ENCODE measurements around the gene ATP8B2.
A peak's percentile ranks its signal among the peaks of the same experiment; 100 is the strongest.

ATP8B2 gene

GRCh38 chr1:154326546-154327465 lies 1.5 kb downstream of the ATP8B2 start (continued):
- TF ChIP-seq ZNF510 (tag by site-specific recombination; IDR thresholded peaks at IDR 0.05; ENCODE audit: insufficient replicate concordance) = no peak
- no peak for TF ChIP-seq ZNF514 (tag by site-specific recombination; IDR thresholded peaks at IDR 0.05)
- TF ChIP-seq, protein P1, sequence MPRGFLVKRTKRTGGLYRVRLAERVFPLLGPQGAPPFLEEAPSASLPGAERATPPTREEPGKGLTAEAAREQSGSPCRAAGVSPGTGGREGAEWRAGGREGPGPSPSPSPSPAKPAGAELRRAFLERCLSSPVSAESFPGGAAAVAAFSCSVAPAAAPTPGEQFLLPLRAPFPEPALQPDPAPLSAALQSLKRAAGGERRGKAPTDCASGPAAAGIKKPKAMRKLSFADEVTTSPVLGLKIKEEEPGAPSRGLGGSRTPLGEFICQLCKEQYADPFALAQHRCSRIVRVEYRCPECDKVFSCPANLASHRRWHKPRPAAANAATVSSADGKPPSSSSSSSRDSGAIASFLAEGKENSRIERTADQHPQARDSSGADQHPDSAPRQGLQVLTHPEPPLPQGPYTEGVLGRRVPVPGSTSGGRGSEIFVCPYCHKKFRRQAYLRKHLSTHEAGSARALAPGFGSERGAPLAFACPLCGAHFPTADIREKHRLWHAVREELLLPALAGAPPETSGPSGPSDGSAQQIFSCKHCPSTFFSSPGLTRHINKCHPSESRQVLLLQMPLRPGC (tag by site-specific recombination; IDR thresholded peaks at IDR 0.05) = no peak
- TF ChIP-seq ZNF16 (tag by site-specific recombination; IDR thresholded peaks at IDR 0.05; ENCODE audit: low read depth) = no peak
- TF ChIP-seq ZNF266 (tag by site-specific recombination; IDR thresholded peaks at IDR 0.05; ENCODE audit: low read depth) = no peak
- TF ChIP-seq CTCF (tag by site-specific recombination; IDR thresholded peaks at IDR 0.05) = no peak; the same call in 1 of the 2 replicates
- no peak for TF ChIP-seq REPIN1 (tag by site-specific recombination; IDR thresholded peaks at IDR 0.05; ENCODE audit: low read depth)
- no peak for TF ChIP-seq ZNF837 (tag by site-specific recombination; IDR thresholded peaks at IDR 0.05)
- no peak for TF ChIP-seq ZNF391 (tag by site-specific recombination; IDR thresholded peaks at IDR 0.05; ENCODE audit: borderline replicate concordance, low read depth)
- TF ChIP-seq ZNF157 (tag by site-specific recombination; IDR thresholded peaks at IDR 0.05) = no peak
- no peak for TF ChIP-seq ZSCAN16 (tag by site-specific recombination; IDR thresholded peaks at IDR 0.05)
- TF ChIP-seq SP7 (tag by site-specific recombination; IDR thresholded peaks at IDR 0.05) = peak; percentile 97
- no peak for TF ChIP-seq ZNF239 (tag by site-specific recombination; IDR thresholded peaks at IDR 0.05)
- TF ChIP-seq KLF9 (tag by site-specific recombination; IDR thresholded peaks at IDR 0.05; ENCODE audit: low read depth) = no peak
- no peak for TF ChIP-seq MZF1 (tag by site-specific recombination; IDR thresholded peaks at IDR 0.05; ENCODE audit: borderline replicate concordance)
- TF ChIP-seq, protein P2, sequence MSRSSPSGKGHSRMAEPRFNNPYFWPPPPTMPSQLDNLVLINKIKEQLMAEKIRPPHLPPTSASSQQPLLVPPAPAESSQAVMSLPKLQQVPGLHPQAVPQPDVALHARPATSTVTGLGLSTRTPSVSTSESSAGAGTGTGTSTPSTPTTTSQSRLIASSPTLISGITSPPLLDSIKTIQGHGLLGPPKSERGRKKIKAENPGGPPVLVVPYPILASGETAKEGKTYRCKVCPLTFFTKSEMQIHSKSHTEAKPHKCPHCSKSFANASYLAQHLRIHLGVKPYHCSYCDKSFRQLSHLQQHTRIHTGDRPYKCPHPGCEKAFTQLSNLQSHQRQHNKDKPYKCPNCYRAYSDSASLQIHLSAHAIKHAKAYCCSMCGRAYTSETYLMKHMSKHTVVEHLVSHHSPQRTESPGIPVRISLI (tag by site-specific recombination; IDR thresholded peaks at IDR 0.05) = no peak
- TF ChIP-seq ZNF785 (tag by site-specific recombination; IDR thresholded peaks at IDR 0.05) = no peak
- no peak for TF ChIP-seq ZBTB21 (tag by site-specific recombination; IDR thresholded peaks at IDR 0.05)
- TF ChIP-seq, protein P3, sequence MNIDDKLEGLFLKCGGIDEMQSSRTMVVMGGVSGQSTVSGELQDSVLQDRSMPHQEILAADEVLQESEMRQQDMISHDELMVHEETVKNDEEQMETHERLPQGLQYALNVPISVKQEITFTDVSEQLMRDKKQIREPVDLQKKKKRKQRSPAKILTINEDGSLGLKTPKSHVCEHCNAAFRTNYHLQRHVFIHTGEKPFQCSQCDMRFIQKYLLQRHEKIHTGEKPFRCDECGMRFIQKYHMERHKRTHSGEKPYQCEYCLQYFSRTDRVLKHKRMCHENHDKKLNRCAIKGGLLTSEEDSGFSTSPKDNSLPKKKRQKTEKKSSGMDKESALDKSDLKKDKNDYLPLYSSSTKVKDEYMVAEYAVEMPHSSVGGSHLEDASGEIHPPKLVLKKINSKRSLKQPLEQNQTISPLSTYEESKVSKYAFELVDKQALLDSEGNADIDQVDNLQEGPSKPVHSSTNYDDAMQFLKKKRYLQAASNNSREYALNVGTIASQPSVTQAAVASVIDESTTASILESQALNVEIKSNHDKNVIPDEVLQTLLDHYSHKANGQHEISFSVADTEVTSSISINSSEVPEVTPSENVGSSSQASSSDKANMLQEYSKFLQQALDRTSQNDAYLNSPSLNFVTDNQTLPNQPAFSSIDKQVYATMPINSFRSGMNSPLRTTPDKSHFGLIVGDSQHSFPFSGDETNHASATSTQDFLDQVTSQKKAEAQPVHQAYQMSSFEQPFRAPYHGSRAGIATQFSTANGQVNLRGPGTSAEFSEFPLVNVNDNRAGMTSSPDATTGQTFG (tag by site-specific recombination; IDR thresholded peaks at IDR 0.05; ENCODE audit: borderline replicate concordance) = no peak
- TF ChIP-seq, protein P4, sequence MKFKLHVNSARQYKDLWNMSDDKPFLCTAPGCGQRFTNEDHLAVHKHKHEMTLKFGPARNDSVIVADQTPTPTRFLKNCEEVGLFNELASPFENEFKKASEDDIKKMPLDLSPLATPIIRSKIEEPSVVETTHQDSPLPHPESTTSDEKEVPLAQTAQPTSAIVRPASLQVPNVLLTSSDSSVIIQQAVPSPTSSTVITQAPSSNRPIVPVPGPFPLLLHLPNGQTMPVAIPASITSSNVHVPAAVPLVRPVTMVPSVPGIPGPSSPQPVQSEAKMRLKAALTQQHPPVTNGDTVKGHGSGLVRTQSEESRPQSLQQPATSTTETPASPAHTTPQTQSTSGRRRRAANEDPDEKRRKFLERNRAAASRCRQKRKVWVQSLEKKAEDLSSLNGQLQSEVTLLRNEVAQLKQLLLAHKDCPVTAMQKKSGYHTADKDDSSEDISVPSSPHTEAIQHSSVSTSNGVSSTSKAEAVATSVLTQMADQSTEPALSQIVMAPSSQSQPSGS (tag by site-specific recombination; IDR thresholded peaks at IDR 0.05; ENCODE audit: low read depth) = no peak
- TF ChIP-seq, protein P5, sequence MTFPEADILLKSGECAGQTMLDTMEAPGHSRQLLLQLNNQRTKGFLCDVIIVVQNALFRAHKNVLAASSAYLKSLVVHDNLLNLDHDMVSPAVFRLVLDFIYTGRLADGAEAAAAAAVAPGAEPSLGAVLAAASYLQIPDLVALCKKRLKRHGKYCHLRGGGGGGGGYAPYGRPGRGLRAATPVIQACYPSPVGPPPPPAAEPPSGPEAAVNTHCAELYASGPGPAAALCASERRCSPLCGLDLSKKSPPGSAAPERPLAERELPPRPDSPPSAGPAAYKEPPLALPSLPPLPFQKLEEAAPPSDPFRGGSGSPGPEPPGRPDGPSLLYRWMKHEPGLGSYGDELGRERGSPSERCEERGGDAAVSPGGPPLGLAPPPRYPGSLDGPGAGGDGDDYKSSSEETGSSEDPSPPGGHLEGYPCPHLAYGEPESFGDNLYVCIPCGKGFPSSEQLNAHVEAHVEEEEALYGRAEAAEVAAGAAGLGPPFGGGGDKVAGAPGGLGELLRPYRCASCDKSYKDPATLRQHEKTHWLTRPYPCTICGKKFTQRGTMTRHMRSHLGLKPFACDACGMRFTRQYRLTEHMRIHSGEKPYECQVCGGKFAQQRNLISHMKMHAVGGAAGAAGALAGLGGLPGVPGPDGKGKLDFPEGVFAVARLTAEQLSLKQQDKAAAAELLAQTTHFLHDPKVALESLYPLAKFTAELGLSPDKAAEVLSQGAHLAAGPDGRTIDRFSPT (tag by site-specific recombination; IDR thresholded peaks at IDR 0.05) = no peak
- peak; percentile 49 for TF ChIP-seq GLIS1 (tag by site-specific recombination; IDR thresholded peaks at IDR 0.05)
- TF ChIP-seq GLI2 (tag by site-specific recombination; IDR thresholded peaks at IDR 0.05; ENCODE audit: borderline replicate concordance, low read depth) = no peak
- TF ChIP-seq OVOL3 (tag by site-specific recombination; IDR thresholded peaks at IDR 0.05) = no peak
- no peak for TF ChIP-seq ZNF133 (tag by site-specific recombination; IDR thresholded peaks at IDR 0.05)
- no peak for TF ChIP-seq ZNF223 (tag by site-specific recombination; IDR thresholded peaks at IDR 0.05)
- TF ChIP-seq, protein P6, sequence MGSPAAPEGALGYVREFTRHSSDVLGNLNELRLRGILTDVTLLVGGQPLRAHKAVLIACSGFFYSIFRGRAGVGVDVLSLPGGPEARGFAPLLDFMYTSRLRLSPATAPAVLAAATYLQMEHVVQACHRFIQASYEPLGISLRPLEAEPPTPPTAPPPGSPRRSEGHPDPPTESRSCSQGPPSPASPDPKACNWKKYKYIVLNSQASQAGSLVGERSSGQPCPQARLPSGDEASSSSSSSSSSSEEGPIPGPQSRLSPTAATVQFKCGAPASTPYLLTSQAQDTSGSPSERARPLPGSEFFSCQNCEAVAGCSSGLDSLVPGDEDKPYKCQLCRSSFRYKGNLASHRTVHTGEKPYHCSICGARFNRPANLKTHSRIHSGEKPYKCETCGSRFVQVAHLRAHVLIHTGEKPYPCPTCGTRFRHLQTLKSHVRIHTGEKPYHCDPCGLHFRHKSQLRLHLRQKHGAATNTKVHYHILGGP (tag by site-specific recombination; IDR thresholded peaks at IDR 0.05) = no peak

Data from HEK293 (cell line).